Pancreas (tissue), 10 donors: ENCODE results near the gene CPN2. TPM values are rescaled to one million over a fixed set of nuclear protein-coding genes. Genes with fewer than 3 reads are reported as not detected.

Source experiments
- ATAC-seq, 4 donors: fragments of 200-7000 bp; cut with Tn5 transposase; one replicate each; pipeline versions ENCODE4 v1.8.0 to v1.9.1; 2020; ENCODE audit warnings: mild to moderate bottlenecking in 4 of 4, moderate library complexity in 4 of 4
- DNase-seq, 6 donors: peaks; one replicate each; pipeline ENCODE4 v3.0.0-alpha.2; 2020
- FAIRE-seq: peaks from 2 replicates; lab custom pipeline; 2012; peaks lifted over from hg19 to GRCh38; lab: Jason Lieb, UNC
- H3K27ac ChIP-seq, 4 donors: fragments of 200-600 bp; sonication (generic); 1 replicate in 3 of 4; 2 replicates in 1 of 4; pipeline versions ENCODE4 v1.5.0 to v1.8.0; 2020
- H3K27me3 ChIP-seq, 4 donors: fragments of 200-600 bp; one replicate each; pipeline ENCODE4 v1.8.0; 2021
- H3K36me3 ChIP-seq, 3 donors: fragments of 200-600 bp; sonication (generic) in 1 of 3; one replicate each; pipeline versions ENCODE4 v1.5.0 to v1.8.0; 2020 to 2021
- H3K4me1 ChIP-seq, 3 donors: fragments of 200-600 bp; one replicate each; pipeline ENCODE4 v1.8.0; 2021
- H3K4me3 ChIP-seq, 4 donors: fragments of 200-600 bp; sonication (generic) in 2 of 4; one replicate each; pipeline versions ENCODE4 v1.5.0 to v1.8.0; 2020 to 2021
- H3K9me3 ChIP-seq, 4 donors: fragments of 200-600 bp; one replicate each; pipeline ENCODE4 v1.8.0; 2021
- CTCF ChIP-seq, 4 donors: fragments of 200-600 bp; sonication (generic) in 3 of 4; IDR thresholded peaks; one replicate each; pipeline versions ENCODE4 v1.5.0 to v1.8.0; 2021; ENCODE audit warnings: antibody characterized with exemption in 4 of 4
- WGBS, 2 donors: extraction: QIAGEN DNeasy Blood & Tissue Kit; methylation state at CpG; one replicate each; pipeline ENCODE4 v1.1.7; 2013; 5-methylcytosine and 5-hydroxymethylcytosine counted together
- intact Hi-C, 3 donors: fragments of 100-400 bp; cut with DNase I; formaldehyde crosslinking; loops; one replicate each; pipeline versions ENCODE4 v1.11.1 to v1.14.2; 2022
- polyA plus RNA-seq, 2 donors: library from polyadenylated mRNA; stranded (reverse); fragments of 200-250 nt; gene quantifications; one replicate each; pipeline ENCODE4 v1.2.3, GENCODE V29; 2013
- total RNA-seq, 6 donors: library from RNA; stranded (reverse); fragmentation: NEBNext Ultra II Directional in 4 of 6; extraction: Animal tissue kit (Norgen Biotek cat#: 25700) in 4 of 6; gene quantifications; one replicate each; pipeline versions ENCODE4 v1.2.1 to v1.2.4, GENCODE V29; 2021 to 2023
- donor health status: healthy with polysubstance abuse.
- donor health status: DM: no; HTN: no; CAD: no; lungs with moderate emphysema.
- donor health status: DM: no; HTN: no; CAD: no.
- donor health status: control.
- donor health status: control.
- donor health status: Bipolar disorder and iron deficiency.
- donor health status: DM: yes; HTN: yes; CAD: no.
- donor health status: DM: no; HTN: no; CAD: no.
- donor health status: DM: no; HTN: no; CAD: no.
- donor health status: DM: yes; HTN: yes; CAD: no.

Gene CPN2
- total and polyA plus RNA-seq, 8 donors: 0.09 TPM; not detected in 7

- TF ChIP-seq CTCF (IDR thresholded peaks at IDR 0.05): no peak
- Histone ChIP-seq H3K4me3 (no peak overlapping the region), H3K27me3 (no peaks in the 10 kb centered on the region), H3K4me1 (no peaks in the 10 kb centered on the region), H3K9me3 (no peaks in the 10 kb centered on the region), H3K27ac (no peak overlapping the region), H3K36me3 (no peaks in the 10 kb centered on the region)
- ATAC-seq (peak in 1 of 4 donors; percentile 18), DNase-seq (no peak), FAIRE-seq (no peak)
- intact Hi-C loops: no loop called here
- 48 to 60% methylated on average over 3 of the region's 3 CpGs for WGBS, 2 donors
Observed at GRCh38 chr3:194364314-194364651, 13.2 kb upstream of the CPN2 start.

GRCh38 chr3:194360568-194360967, 9.4 kb upstream of the CPN2 start:
- WGBS, 2 donors: 79 to 83% methylated on average over 18 of the region's 18 CpGs
- Histone ChIP-seq H3K4me3 (no peak overlapping the region), H3K36me3 (no peaks in the 10 kb centered on the region), H3K27ac (no peak overlapping the region), H3K9me3 (no peaks in the 10 kb centered on the region), H3K4me1 (no peaks in the 10 kb centered on the region), H3K27me3 (no peaks in the 10 kb centered on the region)
- intact Hi-C loops: no loop called here
- no peak for TF ChIP-seq CTCF (IDR thresholded peaks at IDR 0.05)
- no peak for ATAC-seq
- FAIRE-seq: no peak
- DNase-seq: no peak

- no peak for TF ChIP-seq CTCF (IDR thresholded peaks at IDR 0.05)
- no peak for ATAC-seq
- Histone ChIP-seq H3K36me3 (no peaks in the 10 kb centered on the region), H3K27me3 (no peaks in the 10 kb centered on the region), H3K27ac (no peak overlapping the region), H3K9me3 (no peaks in the 10 kb centered on the region), H3K4me3 (no peak overlapping the region), H3K4me1 (no peaks in the 10 kb centered on the region)
- no peak for DNase-seq
- 71 to 81% methylated on average over 11 of the region's 11 CpGs for WGBS, 2 donors
- no peak for FAIRE-seq
- intact Hi-C loops: no loop called here
Observed at GRCh38 chr3:194357681-194358080, 6.6 kb upstream of the CPN2 start.

- Histone ChIP-seq H3K36me3 (no peaks in the 10 kb centered on the region), H3K9me3 (no peaks in the 10 kb centered on the region), H3K4me3 (no peak overlapping the region), H3K4me1 (no peaks in the 10 kb centered on the region), H3K27me3 (no peaks in the 10 kb centered on the region), H3K27ac (no peak overlapping the region)
- FAIRE-seq: no peak
- intact Hi-C loops: no loop called here
- TF ChIP-seq CTCF (IDR thresholded peaks at IDR 0.05): no peak
- no peak for DNase-seq
- no peak for ATAC-seq
- 53 to 65% methylated on average over 7 of the region's 7 CpGs for WGBS, 2 donors
Observed at GRCh38 chr3:194355379-194355778, 4.3 kb upstream of the CPN2 start.

- DNase-seq (no peak), ATAC-seq (no peak), FAIRE-seq (no peak)
- Histone ChIP-seq H3K36me3 (no peaks in the 10 kb centered on the region), H3K27ac (no peak overlapping the region), H3K4me3 (no peak overlapping the region), H3K4me1 (no peaks in the 10 kb centered on the region), H3K9me3 (no peaks in the 10 kb centered on the region), H3K27me3 (no peaks in the 10 kb centered on the region)
- no peak for TF ChIP-seq CTCF (IDR thresholded peaks at IDR 0.05)
- 59 to 61% methylated on average over 2 of the region's 2 CpGs for WGBS, 2 donors
- intact Hi-C loops: no loop called here
Observed at GRCh38 chr3:194354315-194354714, 3.2 kb upstream of the CPN2 start.
